Endothelial cell of umbilical vein (primary cell): ENCODE data around the gene DNHD1.

ENCODE experiments used
- EZH2 ChIP-seq: IDR thresholded peaks from 2 replicates; pipeline ENCODE4 v1.6.1; 2012; ENCODE audit warnings: borderline replicate concordance, low read depth, mild to moderate bottlenecking, moderate library complexity, low read length, inconsistent platforms; ENCODE audit not compliant: severe bottlenecking
- FOS ChIP-seq: IDR thresholded peaks from 2 replicates; pipeline ENCODE4 v1.6.1; 2011; ENCODE audit warnings: mild to moderate bottlenecking, low read length, moderate library complexity, borderline replicate concordance; ENCODE audit not compliant: insufficient read depth
- GATA2 ChIP-seq: IDR thresholded peaks from 2 replicates; pipeline ENCODE4 v1.7.0; 2011; ENCODE audit warnings: low read depth, mild to moderate bottlenecking, moderate library complexity, mixed read lengths, low read length; ENCODE audit not compliant: insufficient read length, insufficient read depth
- JUN ChIP-seq: IDR thresholded peaks from 2 replicates; pipeline ENCODE4 v1.6.1; 2011; ENCODE audit warnings: borderline replicate concordance, low read depth; ENCODE audit not compliant: insufficient read length, insufficient read depth
- MYC ChIP-seq: IDR thresholded peaks from one replicate; pipeline ENCODE4 v1.6.1; 2011; ENCODE audit warnings: mild to moderate bottlenecking, low read depth, low read length
- POLR2A ChIP-seq: IDR thresholded peaks from 2 replicates; pipeline ENCODE4 v1.6.1; 2012; ENCODE audit warnings: low read depth, mild to moderate bottlenecking, control low read depth, low read length
- POLR2AphosphoS5 ChIP-seq: IDR thresholded peaks from 2 replicates; pipeline ENCODE4 v1.6.1; 2012; ENCODE audit warnings: low read depth, mild to moderate bottlenecking, control low read depth, low read length, moderate library complexity; ENCODE audit not compliant: insufficient read depth
- TF ChIP-seq, protein P1 (sequence below), 2 donors: IDR thresholded peaks; 1 replicate in 1 of 2; 2 replicates in 1 of 2; pipeline ENCODE4 v1.5.1; 2011; ENCODE audit warnings: low read length in 2 of 2, mild to moderate bottlenecking in 2 of 2, moderate library complexity in 2 of 2, control low read depth in 1 of 2, inconsistent platforms in 1 of 2, low read depth in 1 of 2; ENCODE audit not compliant: insufficient read depth in 1 of 2; ENCODE audit errors: extremely low read depth in 1 of 2
- TF ChIP-seq, protein P2 (sequence below): IDR thresholded peaks from 2 replicates; pipeline ENCODE4 v1.6.1; 2011; ENCODE audit not compliant: insufficient read depth, insufficient read length

DNA sequence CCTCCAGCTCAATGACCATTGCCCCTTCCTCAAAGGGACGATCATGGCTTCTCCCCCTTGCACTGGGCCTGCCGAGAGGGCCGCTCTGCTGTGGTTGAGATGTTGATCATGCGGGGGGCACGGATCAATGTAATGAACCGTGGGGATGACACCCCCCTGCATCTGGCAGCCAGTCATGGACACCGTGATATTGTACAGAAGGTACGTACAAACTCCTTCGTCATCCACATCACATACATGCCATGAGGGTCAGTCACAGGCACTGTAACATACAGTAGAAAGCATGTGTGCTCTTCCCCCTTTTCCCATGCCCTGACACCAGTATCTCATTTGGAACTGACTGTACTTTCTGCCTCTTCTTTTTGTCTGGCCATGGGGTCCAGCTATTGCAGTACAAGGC is 110.9 kb downstream of the DNHD1 start:
- TF ChIP-seq EZH2 (no peak), POLR2AphosphoS5 (no peak), POLR2A (no peak), MYC (no peak), JUN (no peak), GATA2 (no peak), FOS (no peak)
- TF ChIP-seq, protein P1, sequence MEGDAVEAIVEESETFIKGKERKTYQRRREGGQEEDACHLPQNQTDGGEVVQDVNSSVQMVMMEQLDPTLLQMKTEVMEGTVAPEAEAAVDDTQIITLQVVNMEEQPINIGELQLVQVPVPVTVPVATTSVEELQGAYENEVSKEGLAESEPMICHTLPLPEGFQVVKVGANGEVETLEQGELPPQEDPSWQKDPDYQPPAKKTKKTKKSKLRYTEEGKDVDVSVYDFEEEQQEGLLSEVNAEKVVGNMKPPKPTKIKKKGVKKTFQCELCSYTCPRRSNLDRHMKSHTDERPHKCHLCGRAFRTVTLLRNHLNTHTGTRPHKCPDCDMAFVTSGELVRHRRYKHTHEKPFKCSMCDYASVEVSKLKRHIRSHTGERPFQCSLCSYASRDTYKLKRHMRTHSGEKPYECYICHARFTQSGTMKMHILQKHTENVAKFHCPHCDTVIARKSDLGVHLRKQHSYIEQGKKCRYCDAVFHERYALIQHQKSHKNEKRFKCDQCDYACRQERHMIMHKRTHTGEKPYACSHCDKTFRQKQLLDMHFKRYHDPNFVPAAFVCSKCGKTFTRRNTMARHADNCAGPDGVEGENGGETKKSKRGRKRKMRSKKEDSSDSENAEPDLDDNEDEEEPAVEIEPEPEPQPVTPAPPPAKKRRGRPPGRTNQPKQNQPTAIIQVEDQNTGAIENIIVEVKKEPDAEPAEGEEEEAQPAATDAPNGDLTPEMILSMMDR (IDR thresholded peaks at IDR 0.05; ENCODE audit: extremely low read depth in 1 of 2, insufficient read depth in 1 of 2, low read depth in 1 of 2, low read length in 2 of 2), result no peak
- TF ChIP-seq, protein P2, sequence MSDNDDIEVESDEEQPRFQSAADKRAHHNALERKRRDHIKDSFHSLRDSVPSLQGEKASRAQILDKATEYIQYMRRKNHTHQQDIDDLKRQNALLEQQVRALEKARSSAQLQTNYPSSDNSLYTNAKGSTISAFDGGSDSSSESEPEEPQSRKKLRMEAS, result no peak
